NCI-H345 treated with DMSO at 0.1 percent for 48 hours (cell line): Measurements from ENCODE around the gene CACNG4.
"Not testable (repeated sequence)": the region's sequence is repeated elsewhere in the genome, so short reads cannot be mapped to it uniquely, and the experiment has no call there.

Experiments used
- DNase-seq: peaks from one replicate; lab custom pipeline; 2025; ENCODE audit not compliant: unreplicated experiment; lab: John Stamatoyannopoulos, UW

Gene CACNG4

DNA sequence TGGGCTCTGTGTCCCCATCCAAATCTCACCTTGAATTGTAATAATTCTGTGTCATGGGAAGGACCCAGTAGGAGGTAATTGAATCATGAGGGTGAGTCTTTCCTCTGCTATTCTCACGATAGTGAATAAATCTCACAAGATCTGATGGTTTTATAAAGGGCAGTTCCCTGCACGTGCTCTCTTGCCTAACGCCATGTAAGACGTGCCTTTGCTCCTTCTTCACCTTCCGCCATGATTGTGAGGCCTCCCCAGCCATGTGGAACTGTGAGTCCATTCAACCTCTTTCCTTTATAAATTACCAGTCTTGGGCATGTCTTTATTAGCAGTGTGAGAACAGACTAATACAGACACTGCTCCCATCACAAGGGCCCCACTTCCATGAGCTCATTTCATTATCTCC, 76.6 kb downstream of the CACNG4 start:
- not testable (repeated sequence) for DNase-seq

DNA sequence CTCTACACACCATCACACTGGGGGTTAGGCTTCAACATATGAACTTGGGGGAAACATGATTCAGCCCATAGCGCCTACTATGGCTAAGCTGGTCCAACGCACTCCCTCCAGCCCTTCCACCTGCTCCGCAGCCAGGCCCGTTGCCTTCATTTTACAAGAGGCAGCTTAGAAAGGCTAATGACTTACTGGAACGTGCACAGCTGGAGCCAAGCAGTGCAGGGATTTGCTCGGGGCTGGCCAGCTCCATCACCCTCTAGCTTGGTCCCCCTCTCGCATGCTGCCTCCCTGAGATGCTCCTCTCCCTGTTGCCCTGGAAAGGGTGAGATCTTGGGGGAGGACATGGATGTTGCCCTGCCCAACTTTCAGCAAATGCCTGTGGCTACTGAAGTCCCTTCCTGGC, 77.0 kb downstream of the CACNG4 start:
- DNase-seq, result no peak

DNA sequence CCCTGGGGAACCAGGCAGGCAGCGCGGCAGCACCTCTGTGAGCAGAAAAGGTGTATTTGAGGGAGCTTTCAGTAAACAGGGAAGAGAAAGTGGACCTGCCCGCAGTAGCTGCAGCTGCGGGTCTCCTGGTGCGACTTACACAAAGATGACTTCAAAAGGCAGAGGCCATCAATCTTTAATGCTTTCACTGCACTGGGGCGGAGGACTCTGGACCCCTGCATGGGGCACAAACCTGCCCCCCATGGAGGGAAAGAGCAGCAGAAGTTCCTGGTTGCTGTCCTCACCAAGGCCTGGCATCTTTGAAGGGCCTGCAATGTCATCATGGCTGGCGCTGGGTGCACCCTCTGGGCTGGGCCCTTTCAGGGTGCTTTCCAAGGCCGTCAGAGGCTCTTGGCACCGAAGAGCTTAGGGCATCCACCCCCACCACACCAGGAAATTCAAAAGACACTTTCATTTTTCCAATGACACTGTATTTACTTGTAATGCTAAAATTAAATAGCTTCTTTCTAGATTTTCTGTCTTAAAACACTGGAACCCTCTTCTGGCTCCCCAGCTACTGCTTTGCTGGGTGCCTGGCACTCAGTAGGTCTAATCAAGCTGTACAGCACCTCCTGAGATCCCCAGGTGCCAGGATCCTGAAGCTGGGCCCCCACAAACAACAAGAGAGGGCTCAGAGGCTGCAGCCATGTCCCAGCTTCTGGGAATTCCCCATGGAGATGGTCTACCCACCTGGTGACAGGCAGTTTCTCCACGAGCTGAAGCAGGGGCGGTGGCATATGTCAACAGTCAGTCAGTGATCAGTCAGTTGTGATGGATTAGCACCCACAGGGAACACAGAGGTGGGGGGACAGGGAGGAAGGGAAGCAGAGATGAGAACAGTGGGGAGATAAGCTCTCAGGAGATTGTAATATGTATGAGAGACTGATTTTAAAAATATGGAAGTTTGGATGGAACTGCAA, 77.7 kb downstream of the CACNG4 start:
- DNase-seq, result no peak

DNA sequence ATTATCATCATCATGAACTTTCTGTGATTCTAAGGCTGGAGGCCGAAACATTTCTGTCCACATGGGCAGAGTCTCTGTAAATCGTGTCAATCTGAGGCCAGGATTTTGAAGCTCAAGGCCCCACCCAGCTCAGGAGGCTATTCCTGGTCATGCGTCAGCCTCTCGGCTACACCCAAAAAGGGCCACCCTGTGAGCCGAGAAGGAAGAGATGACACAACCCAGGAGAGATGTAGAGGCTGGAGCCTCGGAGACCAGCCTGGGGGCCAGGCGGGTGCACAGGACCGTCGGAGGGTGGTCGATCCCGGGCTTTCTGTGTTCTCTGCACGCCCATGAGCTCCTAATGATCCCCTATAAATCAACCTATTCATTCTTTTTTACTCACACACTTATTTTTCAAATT, 78.8 kb downstream of the CACNG4 start:
- DNase-seq, result no peak

DNA sequence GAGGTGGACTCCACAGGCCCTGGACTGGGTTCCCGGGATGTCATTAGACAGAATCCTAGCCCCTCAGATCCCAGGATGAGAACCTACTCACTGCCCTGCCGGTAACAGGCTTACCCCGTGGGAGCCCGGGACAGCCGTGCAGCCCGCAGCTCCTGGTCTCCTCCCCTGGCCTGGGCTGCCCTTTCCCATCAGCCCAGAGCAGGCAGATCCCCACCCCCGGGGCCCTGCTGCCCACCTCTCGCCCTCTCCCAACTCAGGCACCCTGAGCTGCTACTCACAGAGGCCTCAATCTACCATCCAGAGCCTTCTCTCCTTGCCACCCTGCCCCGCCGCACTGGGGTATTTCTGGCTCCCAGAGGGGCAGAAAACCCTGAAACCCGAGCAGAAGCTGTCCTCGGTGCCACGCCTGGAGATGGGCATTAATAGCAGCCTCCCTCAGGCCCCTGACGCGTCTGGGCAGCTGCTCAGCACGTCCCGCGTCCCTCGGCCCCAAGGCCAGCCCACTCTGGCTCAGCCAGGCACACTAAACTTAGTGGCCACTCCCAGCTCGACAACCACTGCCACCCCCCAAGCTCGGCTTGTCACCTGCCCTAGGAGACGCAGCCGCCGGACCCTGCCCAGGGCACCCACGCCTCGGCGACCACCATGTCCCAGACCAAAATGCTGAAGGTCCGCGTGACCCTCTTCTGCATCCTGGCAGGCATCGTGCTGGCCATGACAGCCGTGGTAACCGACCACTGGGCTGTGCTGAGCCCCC, 79.7 kb downstream of the CACNG4 start, which contains the start of gene CACNG1:
Gene CACNG1 (plus strand): TSS at position 539 of the 757 bp plus-strand sequence. CDS start 107 bp downstream, at position 646.
- DNase-seq, result no peak

DNA sequence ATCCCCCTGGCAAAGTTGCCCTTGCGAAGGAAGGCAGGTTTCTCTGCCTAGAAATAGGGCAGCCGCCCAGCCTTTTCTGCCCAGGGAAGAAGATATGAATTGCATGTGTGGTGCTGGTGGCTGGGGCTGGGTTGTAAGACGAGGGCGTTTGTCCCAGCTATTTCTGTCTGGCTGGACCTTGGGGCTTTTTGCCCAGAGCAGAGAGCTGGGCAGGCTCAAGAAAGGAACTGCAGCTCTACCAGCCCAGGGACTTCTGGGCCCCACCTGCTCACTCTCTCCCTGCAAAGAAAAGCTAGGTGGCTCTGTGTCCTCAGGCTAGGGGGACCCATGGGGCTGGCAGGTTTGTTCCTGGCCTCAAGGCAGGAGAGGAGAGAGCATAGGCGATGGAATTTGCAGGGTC, 80.4 kb downstream of the CACNG4 start:
- no peak for DNase-seq

DNA sequence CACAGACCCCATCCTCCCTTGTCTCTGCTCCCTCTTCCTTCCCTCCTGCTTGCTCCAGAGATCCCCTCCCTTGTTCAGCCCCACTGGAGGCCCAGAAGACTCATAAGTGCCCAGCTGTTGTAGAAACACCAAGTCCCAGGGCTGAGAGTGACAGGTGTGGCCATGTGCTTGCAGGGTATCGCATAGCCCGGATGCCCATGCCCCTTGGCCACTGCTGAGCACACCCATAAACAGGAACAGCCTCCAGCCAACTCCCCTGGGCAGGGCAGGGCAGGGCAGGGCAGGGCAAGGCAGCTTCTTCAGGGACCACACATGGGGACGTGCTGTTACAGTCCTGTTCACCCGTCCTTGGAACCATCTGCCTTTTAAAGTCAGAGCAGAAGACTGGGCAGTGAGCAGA, 81.9 kb downstream of the CACNG4 start:
- no peak for DNase-seq

DNA sequence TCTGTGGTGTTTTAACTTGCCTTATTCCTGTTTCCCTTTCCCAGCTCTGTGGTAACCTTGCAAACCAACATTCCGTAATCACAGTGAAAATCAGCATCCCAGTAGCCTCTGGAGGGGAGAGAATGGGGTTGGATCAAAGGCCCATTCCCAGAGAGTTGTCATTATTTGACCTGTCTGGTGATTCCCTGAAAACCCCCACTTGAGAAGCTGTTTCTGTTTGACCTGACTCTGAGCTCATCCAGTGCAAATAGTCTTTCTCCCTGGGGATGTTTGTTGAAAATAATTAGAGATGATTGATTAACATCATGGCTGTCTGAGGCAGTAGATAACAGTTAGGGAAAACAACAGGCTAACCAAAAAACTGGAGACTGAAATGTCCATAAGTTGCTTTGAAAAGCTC, 82.9 kb downstream of the CACNG4 start:
- DNase-seq, result no peak

DNA sequence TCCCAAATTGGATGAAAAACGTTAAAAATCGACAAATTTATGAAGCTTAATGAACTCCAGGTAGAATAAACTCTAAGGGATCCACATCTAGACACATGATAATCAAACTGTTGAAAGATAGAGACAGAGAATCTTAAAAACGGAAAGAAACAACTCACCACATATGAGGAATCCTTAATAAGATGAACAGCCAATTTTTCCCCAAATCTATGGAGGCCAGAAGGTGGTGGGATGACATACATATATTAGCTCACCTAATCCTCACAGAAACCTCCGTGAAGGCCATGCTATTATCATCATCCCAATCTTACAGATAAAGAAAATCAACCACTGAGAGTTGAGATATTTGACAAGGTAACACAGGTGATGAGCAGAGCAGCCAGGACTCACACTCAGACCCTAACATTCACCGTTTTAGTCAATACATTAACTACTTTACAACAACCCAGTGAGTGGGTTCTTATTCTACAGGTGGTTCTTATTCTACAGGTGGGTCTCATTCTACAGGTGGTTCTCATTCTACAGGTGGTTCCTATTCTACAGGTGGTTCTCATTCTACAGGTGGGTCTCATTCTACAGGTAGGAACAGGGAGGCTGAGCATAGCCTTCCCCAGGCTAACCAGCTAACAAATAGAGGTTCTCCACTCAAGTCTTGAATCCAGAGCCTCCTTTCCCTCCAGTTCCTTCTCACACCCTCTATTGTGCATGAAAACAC, 84.7 kb downstream of the CACNG4 start:
- no peak for DNase-seq

DNA sequence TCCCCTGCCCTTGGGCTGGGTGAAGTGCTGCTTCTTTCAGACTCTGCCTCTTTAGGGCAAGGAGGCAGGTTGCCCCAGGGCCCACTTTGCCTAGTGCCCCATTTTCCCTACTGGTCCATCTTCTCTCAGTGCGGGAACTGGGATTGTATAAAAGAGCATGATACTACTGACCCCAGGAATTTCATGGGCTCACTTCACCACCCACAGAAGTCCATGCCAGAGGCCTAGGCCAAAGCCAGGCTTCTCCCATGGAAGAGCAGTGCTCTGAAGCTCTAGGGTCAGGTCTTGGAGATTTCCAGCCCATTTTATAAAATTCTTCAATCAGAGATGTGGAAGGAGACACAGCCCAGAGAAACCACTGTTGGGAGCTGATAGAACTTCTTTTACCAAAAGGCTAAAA, 85.6 kb downstream of the CACNG4 start:
- no peak for DNase-seq

DNA sequence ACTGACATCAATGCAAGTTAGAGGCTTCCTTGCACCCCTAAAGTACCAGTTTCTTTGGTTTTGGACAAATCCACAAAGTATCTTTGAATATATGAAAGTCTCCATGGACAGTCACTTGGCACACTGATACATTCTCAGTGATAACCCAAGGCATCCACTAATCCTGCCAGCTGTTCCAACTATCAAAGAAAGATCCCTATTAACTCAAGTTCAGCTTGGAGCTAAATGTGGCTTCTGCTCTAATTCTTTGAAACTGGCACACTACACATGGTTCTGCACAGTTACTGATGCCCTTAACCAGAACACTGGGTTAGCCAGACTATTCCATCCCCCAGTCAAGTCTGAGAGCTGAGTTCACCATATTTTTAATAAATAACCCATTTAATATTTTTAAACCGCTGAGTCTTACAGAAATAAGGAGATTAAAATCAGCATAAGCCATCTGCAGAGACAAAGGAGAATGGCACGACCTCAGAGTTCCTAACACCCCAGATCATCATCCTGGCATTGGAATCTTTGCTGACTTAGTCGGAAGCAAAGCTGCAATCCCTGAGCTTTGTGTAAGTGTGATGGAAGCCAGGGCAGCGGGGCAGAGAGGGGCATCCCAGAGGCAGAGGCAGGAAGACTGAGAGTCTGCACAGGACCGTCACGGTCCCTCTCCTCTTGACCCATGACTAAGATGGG, 86.1 kb downstream of the CACNG4 start:
- no peak for DNase-seq

DNA sequence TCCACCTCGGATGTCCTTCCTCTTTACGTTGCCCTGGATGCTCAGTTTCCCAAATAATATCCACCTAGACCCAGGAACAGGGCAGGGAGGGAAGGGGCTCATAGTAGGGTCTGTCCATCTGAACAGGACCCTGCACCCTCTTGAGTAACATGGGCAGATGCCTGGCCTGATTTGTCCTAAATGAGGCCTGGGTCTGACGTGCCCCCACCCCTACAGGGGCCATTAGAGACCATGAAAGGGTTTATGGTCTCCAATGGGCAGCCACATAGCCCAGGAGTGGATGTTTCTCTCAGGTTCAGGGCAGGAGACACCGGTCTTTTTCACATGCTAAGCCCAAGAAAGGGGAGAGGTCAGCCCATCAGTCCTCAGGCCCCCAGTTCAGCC, 86.6 kb downstream of the CACNG4 start:
- no peak for DNase-seq

DNA sequence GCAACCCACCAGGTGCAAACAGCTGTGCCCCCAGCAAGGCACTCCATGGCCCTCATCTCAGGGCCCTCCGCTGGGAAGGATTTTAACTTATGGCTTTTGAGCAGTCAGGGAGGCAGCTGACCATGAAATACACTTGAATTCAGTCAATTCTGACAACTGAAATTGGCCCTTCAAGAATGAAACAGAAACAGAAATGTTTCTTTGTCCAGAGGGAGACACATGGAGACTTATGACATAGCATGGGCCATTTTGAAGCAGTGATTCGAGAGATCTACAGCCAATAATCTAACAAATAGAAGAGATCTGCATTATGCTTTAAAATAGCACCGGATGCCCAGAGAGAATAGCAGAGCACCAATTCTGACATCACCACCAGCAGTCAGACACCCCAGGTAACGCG, 87.3 kb downstream of the CACNG4 start:
- no peak for DNase-seq

DNA sequence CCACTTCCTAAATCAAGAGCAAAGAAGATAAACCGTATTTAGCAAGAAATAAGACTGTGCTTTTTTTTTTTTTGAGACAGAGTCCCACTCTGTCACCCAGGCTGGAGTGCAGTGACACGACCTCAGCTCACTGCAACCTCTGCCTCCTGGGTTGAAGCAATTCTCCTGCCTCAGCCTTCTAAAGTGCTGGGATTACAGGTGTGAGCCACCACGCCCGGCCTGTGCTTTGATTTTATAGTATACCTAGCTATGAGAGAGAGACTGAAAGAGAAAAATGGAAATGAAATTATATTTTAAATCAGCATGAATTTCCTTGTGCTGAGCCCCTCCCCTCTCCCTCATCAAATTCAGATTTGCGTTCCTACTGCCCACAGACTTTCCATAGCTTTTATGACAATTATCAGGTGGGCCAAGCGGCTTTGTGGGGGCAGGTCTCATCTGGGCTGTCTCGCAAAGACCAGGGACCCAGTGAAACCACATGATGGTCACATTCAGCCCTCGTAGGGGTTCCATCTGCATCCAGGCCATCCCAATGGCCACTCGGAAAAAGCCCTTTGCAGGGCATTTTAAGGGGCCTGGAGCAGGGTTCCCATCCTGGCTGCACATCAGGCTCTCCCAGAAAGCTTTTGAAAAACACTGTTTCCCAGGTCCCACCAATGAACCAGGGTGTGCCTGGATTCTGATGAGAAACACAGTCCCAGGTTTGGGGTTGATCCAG, 88.4 kb downstream of the CACNG4 start:
- no peak for DNase-seq

DNA sequence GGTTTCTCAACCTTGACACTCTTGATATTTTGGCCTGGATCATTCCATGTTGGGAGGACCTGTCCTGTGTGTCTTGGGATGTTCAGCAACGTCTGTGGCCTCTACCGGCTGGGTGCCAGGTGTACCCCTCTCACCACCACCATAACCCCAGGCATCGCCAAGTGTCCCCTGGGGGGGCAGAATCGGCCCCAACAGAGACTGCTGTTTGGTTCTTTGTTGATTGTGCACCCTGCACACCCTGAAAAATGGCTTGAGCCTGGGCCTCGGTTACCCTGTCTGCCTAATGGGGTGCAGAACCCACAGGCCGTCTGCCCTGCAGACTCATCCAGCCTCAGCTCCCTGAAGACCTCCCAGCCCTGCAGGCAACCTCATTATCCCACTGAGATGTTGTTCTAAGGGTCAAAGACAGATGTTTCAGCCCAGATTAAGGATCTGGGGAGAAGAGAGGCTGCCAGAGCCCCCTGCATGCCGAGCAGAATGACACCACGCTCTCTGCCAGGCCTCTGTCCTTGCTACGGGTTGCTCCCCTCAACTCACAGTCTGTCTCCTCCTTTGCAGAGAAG, 89.0 kb downstream of the CACNG4 start:
- DNase-seq, result no peak

DNA sequence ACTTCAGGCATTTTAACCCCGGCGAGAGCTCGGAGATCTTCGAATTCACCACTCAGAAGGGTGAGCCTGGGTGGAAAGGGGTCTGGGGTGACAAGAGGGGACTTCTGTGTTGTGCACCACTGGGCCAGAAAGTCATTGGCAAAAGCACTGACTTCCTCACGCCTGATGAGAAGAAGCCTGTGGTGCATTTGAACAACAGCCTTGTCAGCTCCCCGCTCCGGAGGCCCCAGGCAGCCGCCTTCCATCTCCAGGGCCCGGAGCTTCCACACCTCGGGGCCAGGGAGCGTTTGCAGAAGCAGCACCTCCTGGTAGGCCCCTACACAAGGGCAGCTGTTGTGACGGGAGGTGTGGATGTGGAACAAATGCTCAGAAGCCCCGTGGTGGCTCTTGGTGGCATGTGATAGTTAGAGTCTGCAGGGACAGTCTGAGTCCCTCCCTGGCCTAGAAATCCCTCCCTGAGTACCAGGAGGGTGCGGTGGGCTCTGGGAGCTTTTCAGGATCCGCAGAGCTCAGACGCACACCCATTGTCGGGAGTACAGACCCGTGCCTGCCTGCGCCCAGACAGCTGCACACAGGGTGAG, 89.6 kb downstream of the CACNG4 start:
- DNase-seq, result no peak

DNA sequence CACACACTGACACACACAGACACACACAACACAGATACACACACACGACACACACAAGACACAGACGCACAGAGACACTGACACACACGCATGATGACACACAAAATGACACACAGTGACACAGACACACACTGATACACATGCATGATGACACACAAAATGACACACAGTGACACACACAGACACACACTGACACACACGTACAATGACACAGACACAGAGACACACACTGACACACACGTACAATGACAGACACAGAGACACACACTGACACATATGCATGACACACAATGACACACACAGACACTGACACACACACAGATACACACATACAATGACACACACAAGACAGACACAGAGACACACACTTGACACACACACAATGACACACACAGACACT, 90.1 kb downstream of the CACNG4 start:
- no peak for DNase-seq

DNA sequence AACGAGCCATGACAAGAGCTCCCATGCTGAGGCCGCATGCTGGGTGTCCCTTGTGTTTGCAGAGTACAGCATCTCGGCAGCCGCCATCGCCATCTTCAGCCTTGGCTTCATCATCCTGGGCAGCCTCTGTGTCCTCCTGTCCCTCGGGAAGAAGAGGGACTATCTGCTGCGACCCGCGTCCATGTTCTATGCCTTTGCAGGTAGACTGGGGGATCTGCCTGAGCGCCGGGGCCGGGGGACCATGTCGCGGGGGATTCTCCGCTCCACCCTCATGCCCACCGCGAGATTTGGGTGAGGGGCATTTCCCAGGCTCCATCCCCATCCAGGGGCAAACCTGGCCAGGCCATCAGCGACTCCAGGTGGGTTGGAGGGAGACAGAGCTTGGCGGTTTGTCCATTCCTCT, 90.5 kb downstream of the CACNG4 start:
- no peak for DNase-seq
